IPS-18c (cell line): Measurements from ENCODE around the gene FAM117B.
"Not testable (repeated sequence)": the region's sequence is repeated elsewhere in the genome, so short reads cannot be mapped to it uniquely, and the experiment has no call there.

Source experiments
- H3K4me3 ChIP-seq: 2 replicates; pipeline ENCODE4 v1.7.0; 2013; ENCODE audit warnings: low read depth, mild to moderate bottlenecking, low read length, moderate library complexity; ENCODE audit not compliant: insufficient read depth
- H3K9me3 ChIP-seq: one replicate; pipeline ENCODE4 v1.6.1; 2013; ENCODE audit warnings: mild to moderate bottlenecking, low read length, moderate library complexity; ENCODE audit not compliant: control insufficient read depth, insufficient read depth

The FAM117B gene

GRCh38 chr2:202765436-202765835 is 130.7 kb downstream of the FAM117B start:
- Histone ChIP-seq H3K4me3 (no peak overlapping the region), H3K9me3 (no peaks in the 10 kb centered on the region)

- no peaks in the 10 kb centered on the region for H3K9me3 ChIP-seq
- no peak overlapping the region for H3K4me3 ChIP-seq
Observed at GRCh38 chr2:202768273-202768672, 133.5 kb downstream of the FAM117B start.

GRCh38 chr2:202769201-202769600 is 134.4 kb downstream of the FAM117B start:
- no peak overlapping the region for H3K4me3 ChIP-seq
- no peaks in the 10 kb centered on the region for H3K9me3 ChIP-seq

- no peak overlapping the region for H3K4me3 ChIP-seq
- H3K9me3 ChIP-seq: no peaks in the 10 kb centered on the region
Observed at GRCh38 chr2:202771336-202771735, 136.6 kb downstream of the FAM117B start.

GRCh38 chr2:202771741-202772460 is 137.1 kb downstream of the FAM117B start:
- Histone ChIP-seq H3K9me3 (no peaks in the 10 kb centered on the region), H3K4me3 (no peak overlapping the region)

GRCh38 chr2:202773301-202773973 is 138.7 kb downstream of the FAM117B start:
- no peaks in the 10 kb centered on the region for H3K9me3 ChIP-seq
- no peak overlapping the region for H3K4me3 ChIP-seq

GRCh38 chr2:202774104-202774503 is 139.3 kb downstream of the FAM117B start:
- H3K9me3 ChIP-seq: no peaks in the 10 kb centered on the region
- H3K4me3 ChIP-seq: no peak overlapping the region

- Histone ChIP-seq H3K9me3 (no peaks in the 10 kb centered on the region), H3K4me3 (no peak overlapping the region)
Observed at GRCh38 chr2:202778217-202778616, 143.4 kb downstream of the FAM117B start.

- no peaks in the 10 kb centered on the region for H3K9me3 ChIP-seq
- no peak overlapping the region for H3K4me3 ChIP-seq
Observed at GRCh38 chr2:202780514-202781021, 145.8 kb downstream of the FAM117B start.

- Histone ChIP-seq H3K9me3 (no peaks in the 10 kb centered on the region), H3K4me3 (no peak overlapping the region)
Observed at GRCh38 chr2:202782940-202783558, 148.3 kb downstream of the FAM117B start.

- no peak overlapping the region for H3K4me3 ChIP-seq
- no peaks in the 10 kb centered on the region for H3K9me3 ChIP-seq
Observed at GRCh38 chr2:202786842-202787241, 152.1 kb downstream of the FAM117B start.

GRCh38 chr2:202790676-202791075 is 155.9 kb downstream of the FAM117B start:
- peaks cover 2% of the 10 kb centered on the region for H3K9me3 ChIP-seq
- no peak overlapping the region for H3K4me3 ChIP-seq

GRCh38 chr2:202797944-202798343 is 163.2 kb downstream of the FAM117B start:
- Histone ChIP-seq H3K4me3 (no peak overlapping the region), H3K9me3 (peaks cover 2% of the 10 kb centered on the region)

- H3K9me3 ChIP-seq, H3K4me3 ChIP-seq: not testable (repeated sequence)
Observed at GRCh38 chr2:202805911-202806310, 171.1 kb downstream of the FAM117B start.

- H3K4me3 ChIP-seq, H3K9me3 ChIP-seq: not testable (repeated sequence)
Observed at GRCh38 chr2:202807431-202808138, 172.8 kb downstream of the FAM117B start.

GRCh38 chr2:202808754-202809153 is 174.0 kb downstream of the FAM117B start:
- Histone ChIP-seq H3K4me3 (no peak overlapping the region), H3K9me3 (no peaks in the 10 kb centered on the region)

- Histone ChIP-seq H3K9me3 (no peaks in the 10 kb centered on the region), H3K4me3 (no peak overlapping the region)
Observed at GRCh38 chr2:202813387-202813786, 178.6 kb downstream of the FAM117B start.
